Duodenal mucosa (tissue), 2 donors: ENCODE measurements around the gene AKT1.

Experiments used
- H3K27ac ChIP-seq: one replicate; pipeline ENCODE4 v1.7.0; 2013; ENCODE audit warnings: low read depth, low read length
- H3K27me3 ChIP-seq, 2 donors: one replicate each; pipeline ENCODE4 v1.7.0; 2013; ENCODE audit warnings: low read length in 2 of 2, control low read depth in 1 of 2; ENCODE audit not compliant: insufficient read depth in 2 of 2, control insufficient read depth in 1 of 2
- H3K36me3 ChIP-seq, 2 donors: one replicate each; pipeline ENCODE4 v1.7.0; 2013; ENCODE audit warnings: low read length in 2 of 2, control low read depth in 1 of 2; ENCODE audit not compliant: insufficient read depth in 2 of 2, control insufficient read depth in 1 of 2
- H3K4me1 ChIP-seq, 2 donors: one replicate each; pipeline ENCODE4 v1.7.0; 2013; ENCODE audit warnings: low read length in 2 of 2, control low read depth in 1 of 2; ENCODE audit not compliant: insufficient read depth in 2 of 2, control insufficient read depth in 1 of 2
- H3K4me3 ChIP-seq, 2 donors: one replicate each; pipeline ENCODE4 v1.7.0; 2013; ENCODE audit warnings: low read length in 2 of 2, low read depth in 1 of 2
- H3K9ac ChIP-seq, 2 donors: one replicate each; pipeline ENCODE4 v1.7.0; 2013; ENCODE audit warnings: low read length in 2 of 2, low read depth in 1 of 2
- H3K9me3 ChIP-seq, 2 donors: one replicate each; pipeline ENCODE4 v1.7.0; 2013; ENCODE audit warnings: low read length in 2 of 2, control low read depth in 1 of 2; ENCODE audit not compliant: control insufficient read depth in 1 of 2

Gene AKT1

GRCh38 chr14:104792101-104792884 lies 3.3 kb downstream of the AKT1 start:
- no peak overlapping the region for H3K4me3 ChIP-seq
- H3K36me3 ChIP-seq: peaks cover 12 to 28% of the 10 kb centered on the region in 2 donors
- H3K4me1 ChIP-seq: peaks cover 33 to 39% of the 10 kb centered on the region in 2 donors
- H3K27ac ChIP-seq: no peak overlapping the region
- H3K9ac ChIP-seq: no peak overlapping the region
- no peaks in the 10 kb centered on the region for H3K27me3 ChIP-seq
- H3K9me3 ChIP-seq: no peaks in the 10 kb centered on the region

GRCh38 chr14:104791425-104791824 lies 4.1 kb downstream of the AKT1 start:
- H3K27ac ChIP-seq: no peak overlapping the region
- no peak overlapping the region for H3K4me3 ChIP-seq
- H3K9me3 ChIP-seq: no peaks in the 10 kb centered on the region
- H3K9ac ChIP-seq: no peak overlapping the region
- no peaks in the 10 kb centered on the region for H3K27me3 ChIP-seq
- peaks cover 26 to 30% of the 10 kb centered on the region in 2 donors for H3K4me1 ChIP-seq
- peaks cover 12 to 29% of the 10 kb centered on the region in 2 donors for H3K36me3 ChIP-seq

GRCh38 chr14:104789752-104790743 lies 5.5 kb downstream of the AKT1 start:
- Histone ChIP-seq H3K36me3 (peaks cover 12 to 29% of the 10 kb centered on the region in 2 donors), H3K4me3 (no peak overlapping the region), H3K9ac (no peak overlapping the region), H3K9me3 (no peaks in the 10 kb centered on the region), H3K4me1 (peaks cover 19 to 25% of the 10 kb centered on the region in 2 donors), H3K27ac (no peak overlapping the region), H3K27me3 (no peaks in the 10 kb centered on the region)

GRCh38 chr14:104788873-104789663 lies 6.5 kb downstream of the AKT1 start:
- H3K9me3 ChIP-seq: no peaks in the 10 kb centered on the region
- H3K9ac ChIP-seq: no peak overlapping the region
- no peak overlapping the region for H3K27ac ChIP-seq
- no peak overlapping the region for H3K4me3 ChIP-seq
- H3K4me1 ChIP-seq: peaks cover 13 to 20% of the 10 kb centered on the region in 2 donors
- H3K36me3 ChIP-seq: peaks cover 12 to 29% of the 10 kb centered on the region in 2 donors
- no peaks in the 10 kb centered on the region for H3K27me3 ChIP-seq

- H3K27me3 ChIP-seq: no peaks in the 10 kb centered on the region
- no peak overlapping the region for H3K9ac ChIP-seq
- H3K4me1 ChIP-seq: peaks cover 5 to 13% of the 10 kb centered on the region in 2 donors
- no peak overlapping the region for H3K27ac ChIP-seq
- peaks cover 12 to 29% of the 10 kb centered on the region in 2 donors for H3K36me3 ChIP-seq
- no peaks in the 10 kb centered on the region for H3K9me3 ChIP-seq
- no peak overlapping the region for H3K4me3 ChIP-seq
Observed at GRCh38 chr14:104788161-104788818, 7.3 kb downstream of the AKT1 start.

- Histone ChIP-seq H3K27me3 (no peaks in the 10 kb centered on the region), H3K36me3 (peaks cover 12 to 29% of the 10 kb centered on the region in 2 donors), H3K4me1 (peaks cover 0 to 8% of the 10 kb centered on the region in 2 donors), H3K4me3 (no peak overlapping the region), H3K9me3 (no peaks in the 10 kb centered on the region), H3K27ac (no peak overlapping the region), H3K9ac (no peak overlapping the region)
Observed at GRCh38 chr14:104787736-104788135, 7.8 kb downstream of the AKT1 start.

- Histone ChIP-seq H3K36me3 (peaks cover 12 to 27% of the 10 kb centered on the region in 2 donors), H3K27me3 (no peaks in the 10 kb centered on the region), H3K4me3 (no peak overlapping the region), H3K27ac (no peak overlapping the region), H3K9me3 (no peaks in the 10 kb centered on the region), H3K4me1 (peaks cover 0 to 5% of the 10 kb centered on the region in 2 donors), H3K9ac (no peak overlapping the region)
Observed at GRCh38 chr14:104786726-104787675, 8.5 kb downstream of the AKT1 start.

GRCh38 chr14:104786091-104786586 lies 9.4 kb downstream of the AKT1 start:
- Histone ChIP-seq H3K27ac (no peak overlapping the region), H3K9ac (no peak overlapping the region), H3K9me3 (no peaks in the 10 kb centered on the region), H3K4me1 (peaks cover 0 to 5% of the 10 kb centered on the region in 2 donors), H3K27me3 (no peaks in the 10 kb centered on the region), H3K4me3 (no peak overlapping the region), H3K36me3 (peaks cover 4 to 21% of the 10 kb centered on the region in 2 donors)
